ENCODE data around the gene LUC7L2. TPM values are rescaled to one million over a fixed set of nuclear protein-coding genes. Genes with fewer than 3 reads are reported as not detected.
A peak's percentile ranks its signal among the peaks of the same experiment; 100 is the strongest.
"Not testable (repeated sequence)": the region's sequence is repeated elsewhere in the genome, so short reads cannot be mapped to it uniquely, and the experiment has no call there.

LUC7L2 gene
- total and polyA plus RNA-seq, 2 experiments from 2014 or later, result 87.8 to 105 TPM

DNA sequence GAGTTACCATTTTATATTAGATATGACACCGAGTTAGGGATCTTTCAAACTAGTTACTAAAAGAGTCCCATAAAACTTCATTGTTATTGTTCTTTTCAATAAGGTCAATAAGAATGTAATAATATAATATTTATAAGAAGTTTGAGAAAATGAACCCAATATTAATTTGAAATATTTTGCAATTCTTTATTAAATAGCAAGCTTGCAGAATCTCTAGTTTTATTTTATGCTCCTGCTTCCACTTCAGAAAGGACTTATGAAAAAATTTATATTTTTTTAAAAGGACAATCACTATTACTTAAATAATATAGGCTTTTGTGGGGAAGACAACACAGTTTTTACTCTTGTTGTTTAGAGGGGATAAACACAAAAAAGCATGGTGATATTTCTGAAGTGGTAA lies 47.9 kb downstream of the LUC7L2 start:
- TF ChIP-seq, protein P1, sequence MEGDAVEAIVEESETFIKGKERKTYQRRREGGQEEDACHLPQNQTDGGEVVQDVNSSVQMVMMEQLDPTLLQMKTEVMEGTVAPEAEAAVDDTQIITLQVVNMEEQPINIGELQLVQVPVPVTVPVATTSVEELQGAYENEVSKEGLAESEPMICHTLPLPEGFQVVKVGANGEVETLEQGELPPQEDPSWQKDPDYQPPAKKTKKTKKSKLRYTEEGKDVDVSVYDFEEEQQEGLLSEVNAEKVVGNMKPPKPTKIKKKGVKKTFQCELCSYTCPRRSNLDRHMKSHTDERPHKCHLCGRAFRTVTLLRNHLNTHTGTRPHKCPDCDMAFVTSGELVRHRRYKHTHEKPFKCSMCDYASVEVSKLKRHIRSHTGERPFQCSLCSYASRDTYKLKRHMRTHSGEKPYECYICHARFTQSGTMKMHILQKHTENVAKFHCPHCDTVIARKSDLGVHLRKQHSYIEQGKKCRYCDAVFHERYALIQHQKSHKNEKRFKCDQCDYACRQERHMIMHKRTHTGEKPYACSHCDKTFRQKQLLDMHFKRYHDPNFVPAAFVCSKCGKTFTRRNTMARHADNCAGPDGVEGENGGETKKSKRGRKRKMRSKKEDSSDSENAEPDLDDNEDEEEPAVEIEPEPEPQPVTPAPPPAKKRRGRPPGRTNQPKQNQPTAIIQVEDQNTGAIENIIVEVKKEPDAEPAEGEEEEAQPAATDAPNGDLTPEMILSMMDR (IDR thresholded peaks at IDR 0.05; ENCODE audit: low read depth, low read length), result no peak
- no peak for DNase-seq (ENCODE audit: low read depth in 1 of 2, low spot score in 1 of 2)
- Histone ChIP-seq H3K4me1 (ENCODE audit: low read depth) (no peaks in the 10 kb centered on the region), H3K27ac (no peak overlapping the region), H3K9me3 (ENCODE audit: low read depth) (no peaks in the 10 kb centered on the region), H3K27me3 (no peaks in the 10 kb centered on the region), H3K4me3 (no peak overlapping the region), H3K36me3 (peaks cover 75% of the 10 kb centered on the region)

DNA sequence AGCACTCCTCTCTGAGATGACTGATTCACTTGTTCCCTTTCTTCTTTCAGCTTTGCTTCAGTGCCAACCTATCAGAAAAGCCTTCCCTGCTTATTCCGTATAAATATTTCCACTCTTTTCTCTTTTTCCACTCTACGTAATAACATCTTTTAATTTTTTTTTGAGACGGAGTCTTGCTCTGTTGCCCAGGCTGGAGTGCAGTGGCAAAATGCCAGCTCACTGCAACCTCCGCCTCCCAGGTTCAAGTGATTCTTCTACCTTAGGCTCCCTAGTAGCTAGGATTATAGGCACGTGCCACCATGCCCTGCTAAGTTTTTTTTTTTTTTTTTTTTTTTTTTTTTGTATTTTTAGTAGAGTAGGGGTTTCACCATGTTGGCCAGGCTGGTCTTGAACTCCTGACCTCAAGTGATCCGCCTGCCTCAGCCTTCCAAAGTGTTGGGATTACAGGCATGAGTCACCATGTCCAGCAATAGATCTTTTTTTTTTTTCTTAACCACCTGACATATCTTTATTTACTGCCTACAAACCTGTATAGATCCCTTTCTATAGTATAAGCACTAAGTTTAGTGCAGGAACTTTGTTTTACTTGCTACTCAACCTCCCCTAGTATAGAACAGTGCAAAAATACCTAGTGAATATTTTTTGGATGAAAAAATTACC lies 55.2 kb downstream of the LUC7L2 start:
- not testable (repeated sequence) for H3K4me3 ChIP-seq; DNase-seq (ENCODE audit: low read depth in 1 of 2, low spot score in 1 of 2); H3K4me1 ChIP-seq (ENCODE audit: low read depth); H3K27me3 ChIP-seq; H3K9me3 ChIP-seq (ENCODE audit: low read depth); H3K27ac ChIP-seq
- peaks cover 70% of the 10 kb centered on the region for H3K36me3 ChIP-seq

DNA sequence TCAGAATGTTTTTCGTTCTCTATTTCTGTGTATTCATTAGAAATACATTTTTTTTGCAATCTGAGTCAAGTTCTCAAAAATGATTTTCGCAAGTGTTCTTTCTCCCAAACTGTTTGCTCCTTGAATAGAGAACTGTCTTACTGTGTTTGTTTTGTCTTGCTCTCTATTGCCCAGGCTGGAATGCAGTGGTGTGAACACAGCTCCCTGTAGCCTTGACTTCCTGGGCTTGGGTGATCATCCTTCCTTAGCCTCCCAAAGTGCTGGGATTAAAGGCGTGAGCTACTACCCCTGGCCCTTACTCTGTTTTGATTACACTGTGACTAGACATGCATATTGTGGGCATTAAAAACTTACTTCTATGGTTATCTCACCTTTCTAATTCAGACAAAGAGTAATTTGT lies 56.7 kb downstream of the LUC7L2 start:
- no peak overlapping the region for H3K4me3 ChIP-seq
- no peaks in the 10 kb centered on the region for H3K27me3 ChIP-seq
- TF ChIP-seq, protein P1 (IDR thresholded peaks at IDR 0.05; ENCODE audit: low read depth, low read length), result no peak
- H3K4me1 ChIP-seq (ENCODE audit: low read depth), result peaks cover 4% of the 10 kb centered on the region
- no peak for DNase-seq (ENCODE audit: low read depth in 1 of 2, low spot score in 1 of 2)
- peaks cover 62% of the 10 kb centered on the region for H3K36me3 ChIP-seq
- H3K27ac ChIP-seq, result no peak overlapping the region
- no peaks in the 10 kb centered on the region for H3K9me3 ChIP-seq (ENCODE audit: low read depth)

DNA sequence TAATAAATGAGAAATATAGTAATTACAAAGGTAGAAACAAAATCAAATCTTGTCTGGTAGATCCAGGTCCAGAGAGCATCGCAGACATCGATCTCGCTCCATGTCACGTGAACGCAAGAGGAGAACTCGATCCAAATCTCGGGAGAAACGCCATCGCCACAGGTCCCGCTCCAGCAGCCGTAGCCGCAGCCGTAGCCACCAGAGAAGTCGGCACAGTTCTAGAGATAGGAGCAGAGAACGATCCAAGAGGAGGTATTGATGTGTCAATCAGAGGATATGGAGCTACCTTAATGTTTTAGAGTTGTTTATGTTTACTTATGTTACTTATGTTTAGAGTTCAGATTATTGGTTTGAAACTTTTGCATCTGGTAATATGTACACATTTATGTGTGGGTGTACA lies 57.8 kb downstream of the LUC7L2 start:
- DNase-seq (ENCODE audit: low read depth in 1 of 2, low spot score in 1 of 2), result no peak
- no peak overlapping the region for H3K4me3 ChIP-seq
- no peaks in the 10 kb centered on the region for H3K9me3 ChIP-seq (ENCODE audit: low read depth)
- peaks cover 59% of the 10 kb centered on the region for H3K36me3 ChIP-seq
- no peaks in the 10 kb centered on the region for H3K27me3 ChIP-seq
- H3K27ac ChIP-seq, result no peak overlapping the region
- peaks cover 14% of the 10 kb centered on the region for H3K4me1 ChIP-seq (ENCODE audit: low read depth)
- TF ChIP-seq, protein P1 (IDR thresholded peaks at IDR 0.05; ENCODE audit: low read depth, low read length), result no peak

DNA sequence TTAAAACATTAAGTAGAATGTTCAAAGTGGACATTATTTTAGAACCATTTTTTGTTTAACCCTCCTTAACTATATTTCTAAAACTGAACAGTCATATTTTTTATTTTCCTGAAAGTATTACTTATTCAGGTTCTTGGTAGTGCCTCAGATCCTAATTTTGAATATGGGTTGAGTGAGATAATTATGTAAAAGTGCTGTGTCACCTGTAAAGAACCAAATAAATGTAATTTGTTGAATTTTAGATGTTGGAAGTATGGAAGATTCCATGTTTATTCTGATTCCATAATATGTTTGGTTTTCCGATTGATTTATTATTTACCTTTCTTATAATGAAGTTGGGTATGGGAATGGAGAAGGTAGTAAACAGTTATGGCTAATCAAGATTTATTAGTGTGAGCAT lies 61.4 kb downstream of the LUC7L2 start:
- Histone ChIP-seq H3K4me3 (no peak overlapping the region), H3K27ac (peak overlapping the region; percentile 85), H3K9me3 (ENCODE audit: low read depth) (no peaks in the 10 kb centered on the region), H3K36me3 (peaks cover 37% of the 10 kb centered on the region), H3K27me3 (no peaks in the 10 kb centered on the region), H3K4me1 (ENCODE audit: low read depth) (peaks cover 22% of the 10 kb centered on the region)
- TF ChIP-seq, protein P1 (IDR thresholded peaks at IDR 0.05; ENCODE audit: low read depth, low read length), result no peak
- DNase-seq (ENCODE audit: low read depth in 1 of 2, low spot score in 1 of 2), result no peak

DNA sequence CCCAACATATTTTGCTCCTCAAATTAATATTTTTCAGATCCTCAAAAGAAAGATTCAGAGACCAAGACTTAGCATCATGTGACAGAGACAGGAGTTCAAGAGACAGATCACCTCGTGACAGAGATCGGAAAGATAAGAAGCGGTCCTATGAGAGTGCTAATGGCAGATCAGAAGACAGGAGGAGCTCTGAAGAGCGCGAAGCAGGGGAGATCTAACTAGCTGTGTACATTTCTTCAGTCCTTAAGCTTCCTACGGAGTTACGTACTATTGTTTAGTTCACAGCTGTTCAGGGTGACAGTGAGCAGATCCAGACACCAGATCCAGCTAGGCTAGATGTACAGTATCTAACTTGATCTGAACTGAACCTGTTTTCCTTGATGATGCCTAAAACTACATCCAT lies 62.4 kb downstream of the LUC7L2 start:
- no peaks in the 10 kb centered on the region for H3K9me3 ChIP-seq (ENCODE audit: low read depth)
- peaks cover 27% of the 10 kb centered on the region for H3K36me3 ChIP-seq
- peaks cover 22% of the 10 kb centered on the region for H3K4me1 ChIP-seq (ENCODE audit: low read depth)
- no peaks in the 10 kb centered on the region for H3K27me3 ChIP-seq
- TF ChIP-seq, protein P1 (IDR thresholded peaks at IDR 0.05; ENCODE audit: low read depth, low read length), result no peak
- H3K27ac ChIP-seq, result peak overlapping the region; percentile 85
- peak in 1 of 2 donors; percentile 74 for DNase-seq (ENCODE audit: low read depth in 1 of 2, low spot score in 1 of 2)
- no peak overlapping the region for H3K4me3 ChIP-seq

Measured in cardiac muscle cell (in vitro differentiated cells and primary cell).